H9 (cell line): ENCODE measurements around the gene PRAF2. TPM values are rescaled to one million over a fixed set of nuclear protein-coding genes. Genes with fewer than 3 reads are reported as not detected.

ENCODE experiments used
- DNase-seq: peaks from one replicate; pipeline ENCODE4 v3.0.0-alpha.2; 2017
- H2AFZ ChIP-seq: one replicate; pipeline ENCODE4 v1.6.1; 2013; ENCODE audit warnings: mild to moderate bottlenecking, low read length, control low read depth, moderate library complexity
- H2AK5ac ChIP-seq: 2 replicates; pipeline ENCODE4 v1.6.1; 2013; ENCODE audit warnings: low read length, control low read depth, mixed read lengths; ENCODE audit not compliant: insufficient read length
- H2BK120ac ChIP-seq: one replicate; pipeline ENCODE4 v1.6.1; 2013; ENCODE audit warnings: low read depth, mild to moderate bottlenecking, low read length, control low read depth, inconsistent platforms; ENCODE audit not compliant: poor library complexity, severe bottlenecking
- H2BK12ac ChIP-seq: 2 replicates; pipeline ENCODE4 v1.6.1; 2013; ENCODE audit warnings: low read length, control low read depth, mixed read lengths, low read depth; ENCODE audit not compliant: insufficient read length
- H2BK15ac ChIP-seq: 2 replicates; pipeline ENCODE4 v1.6.1; 2013; ENCODE audit warnings: low read depth, low read length, control low read depth
- H2BK20ac ChIP-seq: one replicate; pipeline ENCODE4 v1.6.1; 2013; ENCODE audit warnings: low read depth, mild to moderate bottlenecking, low read length, control low read depth, inconsistent platforms; ENCODE audit not compliant: poor library complexity, severe bottlenecking
- H2BK5ac ChIP-seq: 2 replicates; pipeline ENCODE4 v1.6.1; 2013; ENCODE audit warnings: low read length, control low read depth, mixed read lengths; ENCODE audit not compliant: insufficient read length
- H3K14ac ChIP-seq: 2 replicates; pipeline ENCODE4 v1.6.1; 2013; ENCODE audit warnings: low read length, control low read depth; ENCODE audit not compliant: insufficient read depth
- H3K18ac ChIP-seq: 2 replicates; pipeline ENCODE4 v1.6.1; 2013; ENCODE audit warnings: low read depth, mild to moderate bottlenecking, mixed read lengths, low read length, control low read depth; ENCODE audit not compliant: insufficient read length
- H3K23ac ChIP-seq: 2 replicates; pipeline ENCODE4 v1.6.1; 2013; ENCODE audit warnings: low read length, control low read depth, mixed read lengths, low read depth; ENCODE audit not compliant: insufficient read length
- H3K23me2 ChIP-seq: 2 replicates; pipeline ENCODE4 v1.6.1; 2013; ENCODE audit warnings: low read depth, mild to moderate bottlenecking, mixed read lengths, low read length, control low read depth; ENCODE audit not compliant: insufficient read length, poor library complexity, severe bottlenecking
- H3K27ac ChIP-seq: 2 replicates; pipeline ENCODE4 v1.5.1; 2013; ENCODE audit warnings: low read length, control low read depth, mixed read lengths, low read depth; ENCODE audit not compliant: insufficient read length
- H3K27me3 ChIP-seq: 2 replicates; pipeline ENCODE4 v1.6.1; 2013; ENCODE audit warnings: low read length, control low read depth, inconsistent platforms; ENCODE audit not compliant: insufficient read depth
- H3K4ac ChIP-seq: 2 replicates; pipeline ENCODE4 v1.6.1; 2013; ENCODE audit warnings: low read depth, mild to moderate bottlenecking, control low read depth, inconsistent platforms, low read length, moderate library complexity
- H3K4me1 ChIP-seq: 2 replicates; pipeline ENCODE4 v1.6.1; 2013; ENCODE audit warnings: low read length, control low read depth, inconsistent platforms; ENCODE audit not compliant: insufficient read depth
- H3K4me2 ChIP-seq: 2 replicates; pipeline ENCODE4 v1.6.1; 2013; ENCODE audit warnings: low read length, control low read depth, mixed read lengths; ENCODE audit not compliant: insufficient read length, insufficient read depth
- H3K56ac ChIP-seq: 2 replicates; pipeline ENCODE4 v1.6.1; 2013; ENCODE audit warnings: low read depth, mild to moderate bottlenecking, mixed read lengths, low read length, control low read depth; ENCODE audit not compliant: insufficient read length
- H3K79me1 ChIP-seq: 2 replicates; pipeline ENCODE4 v1.6.1; 2013; ENCODE audit warnings: low read depth, mild to moderate bottlenecking, moderate library complexity, low read length, control low read depth, inconsistent platforms; ENCODE audit not compliant: insufficient read depth, poor library complexity, severe bottlenecking
- H3K79me2 ChIP-seq: 2 replicates; pipeline ENCODE4 v1.6.1; 2013; ENCODE audit warnings: low read length, control low read depth, inconsistent platforms; ENCODE audit not compliant: insufficient read depth
- H3K9ac ChIP-seq: 2 replicates; pipeline ENCODE4 v1.6.1; 2013; ENCODE audit warnings: low read length, control low read depth, mixed read lengths; ENCODE audit not compliant: insufficient read length; ENCODE audit errors: extremely low read depth
- H3K9me3 ChIP-seq: one replicate; pipeline ENCODE4 v1.6.1; 2013; ENCODE audit warnings: low read depth, low read length, inconsistent platforms; ENCODE audit not compliant: control insufficient read depth
- H3T11ph ChIP-seq: one replicate; pipeline ENCODE4 v1.6.1; 2013; ENCODE audit warnings: mild to moderate bottlenecking, low read length, control low read depth, inconsistent platforms
- H4K20me1 ChIP-seq: one replicate; pipeline ENCODE4 v1.6.1; 2013; ENCODE audit not compliant: control insufficient read depth, insufficient read length, insufficient read depth
- H4K5ac ChIP-seq: 2 replicates; pipeline ENCODE4 v1.6.1; 2013; ENCODE audit warnings: low read depth, mild to moderate bottlenecking, mixed read lengths, low read length, control low read depth; ENCODE audit not compliant: insufficient read length
- H4K8ac ChIP-seq: replicated peaks from 2 replicates; pipeline ENCODE4 v1.6.1; 2013; ENCODE audit warnings: low read length, control low read depth, mixed read lengths, low read depth; ENCODE audit not compliant: insufficient read length
- H4K91ac ChIP-seq: 2 replicates; pipeline ENCODE4 v1.6.1; 2013; ENCODE audit warnings: low read depth, mild to moderate bottlenecking, moderate library complexity, mixed read lengths, low read length, control low read depth; ENCODE audit not compliant: insufficient read length
- H3K27ac Mint-ChIP-seq, 3 experiments: 2 replicates in 2 of 3; 3 replicates in 1 of 3; pipeline ENCODE4 v1.8.0; 2020 to 2021; ENCODE audit warnings: mixed read lengths in 3 of 3, mild to moderate bottlenecking in 1 of 3, moderate library complexity in 1 of 3
- H3K27me3 Mint-ChIP-seq: 2 replicates; pipeline ENCODE4 v1.8.0; 2021; ENCODE audit warnings: low read depth, mild to moderate bottlenecking, moderate library complexity, mixed read lengths
- H3K36me3 Mint-ChIP-seq, 3 experiments: 2 replicates in 2 of 3; 3 replicates in 1 of 3; pipeline ENCODE4 v1.8.0; 2020 to 2021; ENCODE audit warnings: low read depth in 3 of 3, mixed read lengths in 3 of 3; ENCODE audit not compliant: insufficient read depth in 1 of 3
- H3K4me1 Mint-ChIP-seq, 2 experiments: 2 replicates each; pipeline ENCODE4 v1.8.0; 2020; ENCODE audit warnings: mixed read lengths in 2 of 2
- H3K4me3 Mint-ChIP-seq, 2 experiments: 2 replicates in 1 of 2; 3 replicates in 1 of 2; pipeline ENCODE4 v1.8.0; 2020 to 2021; ENCODE audit warnings: mild to moderate bottlenecking in 2 of 2, mixed read lengths in 2 of 2, moderate library complexity in 1 of 2
- H3K9me3 Mint-ChIP-seq, 2 experiments: 2 replicates in 1 of 2; 3 replicates in 1 of 2; pipeline ENCODE4 v1.8.0; 2020; ENCODE audit warnings: mild to moderate bottlenecking in 2 of 2, mixed read lengths in 2 of 2, moderate library complexity in 1 of 2
- WGBS: extraction: QIAGEN DNeasy Blood & Tissue Kit; methylation state at CpG from one replicate; pipeline ENCODE4 v1.1.7; 2013; ENCODE audit warnings: missing lambda C conversion rate, low lambda C conversion rate, mixed read lengths; ENCODE audit not compliant: insufficient read length; ENCODE audit errors: extremely low coverage; 5-methylcytosine and 5-hydroxymethylcytosine counted together
- total RNA-seq: library from RNA; stranded (reverse); gene quantifications from 2 replicates; pipeline ENCODE4 v1.2.1, GENCODE V29; 2021
- TF ChIP-seq, protein P1 (sequence below): fragments of 200-600 bp; sonication (generic); conservative IDR thresholded peaks from 3 replicates; pipeline ENCODE4 v1.8.0; 2021; ENCODE audit warnings: antibody characterized with exemption, mild to moderate bottlenecking

The PRAF2 gene
- total RNA-seq, 1 experiment from 2014 or later = 13.4 TPM

DNA sequence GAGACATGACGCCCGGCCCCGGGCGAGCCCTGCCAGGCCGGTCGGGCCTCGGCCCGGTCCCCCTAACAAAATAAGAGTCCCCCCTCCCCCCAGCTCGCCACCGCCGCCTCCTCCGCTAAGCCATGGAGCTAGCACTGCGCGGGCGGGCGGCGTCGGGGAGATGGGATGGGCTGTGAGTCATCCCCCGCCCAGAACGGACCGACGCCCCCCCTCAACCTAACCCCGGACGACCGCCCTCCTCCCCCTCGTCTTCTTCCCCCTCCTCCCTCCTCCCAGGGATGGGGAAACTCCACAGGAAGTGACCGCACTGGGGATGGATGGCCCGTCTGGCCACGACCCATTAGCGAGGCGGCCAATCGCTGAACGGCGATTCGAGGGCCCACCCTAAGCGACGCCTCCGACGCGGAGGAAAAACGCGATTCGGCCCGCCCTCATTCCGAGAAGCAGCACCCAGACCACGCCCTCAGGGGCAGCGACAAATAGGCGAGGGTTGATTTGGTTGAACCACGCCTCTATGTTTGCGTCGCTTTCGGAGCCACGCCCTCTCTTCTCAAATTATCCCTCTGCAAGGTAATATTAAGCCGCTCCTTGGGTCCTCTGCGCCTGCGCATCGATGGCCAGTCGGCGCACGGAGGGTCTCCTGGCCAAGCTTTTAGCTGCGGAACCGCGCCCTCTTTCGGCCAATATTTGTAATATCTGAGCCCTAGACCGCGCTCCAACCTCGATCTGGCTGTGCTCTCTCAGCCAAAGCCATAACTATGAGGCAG is 30.4 kb downstream of the PRAF2 start, which contains the start of gene TFE3:
Gene TFE3, minus strand, starts transcription at position 138 of the 767 bp plus-strand sequence. Its CDS starts 131 bp downstream, at position 7.
- H2BK5ac ChIP-seq = no peak within 1 kb of the TSS
- peaks cover 2% of the 10 kb centered on the region; the same call in 1 of the 2 replicates for H3K27me3 Mint-ChIP-seq
- H2AFZ ChIP-seq = no peak within 1 kb of the TSS
- H3K4me2 ChIP-seq = peak within 1 kb of the TSS; percentile 96
- H3K14ac ChIP-seq = no peak within 1 kb of the TSS; the same call in 1 of the 2 replicates
- H2BK15ac ChIP-seq = no peak within 1 kb of the TSS
- H3K79me1 ChIP-seq = peaks cover 2% of the 10 kb centered on the region
- peaks cover 12% of the 10 kb centered on the region; the same call in 1 of the 2 replicates for H3K79me2 ChIP-seq
- H3K4me1 ChIP-seq = peaks cover 5% of the 10 kb centered on the region
- H4K8ac ChIP-seq = no peak within 1 kb of the TSS
- H4K91ac ChIP-seq = no peak within 1 kb of the TSS
- peaks cover 66 to 69% of the 10 kb centered on the region in 2 experiments for H3K9me3 Mint-ChIP-seq
- no peaks in the 10 kb centered on the region for H4K20me1 ChIP-seq
- no peak within 1 kb of the TSS for H3T11ph ChIP-seq
- no peak within 1 kb of the TSS for H2BK12ac ChIP-seq
- H3K4me1 Mint-ChIP-seq = peaks cover 20 to 21% of the 10 kb centered on the region in 2 experiments
- no peak within 1 kb of the TSS for H2AK5ac ChIP-seq
- no peaks in the 10 kb centered on the region for H3K9me3 ChIP-seq
- H3K36me3 Mint-ChIP-seq = peaks cover 13 to 34% (median 22%) of the 10 kb centered on the region in 3 experiments
- peak within 1 kb of the TSS; percentile 64 for H3K18ac ChIP-seq
- H3K4ac ChIP-seq = no peak within 1 kb of the TSS
- peak; percentile 98 for DNase-seq
- H3K56ac ChIP-seq = no peak within 1 kb of the TSS
- H4K5ac ChIP-seq = no peak within 1 kb of the TSS
- no peak within 1 kb of the TSS for H2BK20ac ChIP-seq
- H3K23me2 ChIP-seq = peaks cover 7% of the 10 kb centered on the region
- no peaks in the 10 kb centered on the region for H3K27me3 ChIP-seq
- peak within 1 kb of the TSS; percentile 89 to 98 (median 93) for H3K27ac Mint-ChIP-seq
- no peak within 1 kb of the TSS for H3K23ac ChIP-seq
- H3K4me3 Mint-ChIP-seq = peak within 1 kb of the TSS; percentile 90 to 96
- no peak within 1 kb of the TSS for H2BK120ac ChIP-seq
- H3K27ac ChIP-seq = peak within 1 kb of the TSS; percentile 76
- TF ChIP-seq, protein P1, sequence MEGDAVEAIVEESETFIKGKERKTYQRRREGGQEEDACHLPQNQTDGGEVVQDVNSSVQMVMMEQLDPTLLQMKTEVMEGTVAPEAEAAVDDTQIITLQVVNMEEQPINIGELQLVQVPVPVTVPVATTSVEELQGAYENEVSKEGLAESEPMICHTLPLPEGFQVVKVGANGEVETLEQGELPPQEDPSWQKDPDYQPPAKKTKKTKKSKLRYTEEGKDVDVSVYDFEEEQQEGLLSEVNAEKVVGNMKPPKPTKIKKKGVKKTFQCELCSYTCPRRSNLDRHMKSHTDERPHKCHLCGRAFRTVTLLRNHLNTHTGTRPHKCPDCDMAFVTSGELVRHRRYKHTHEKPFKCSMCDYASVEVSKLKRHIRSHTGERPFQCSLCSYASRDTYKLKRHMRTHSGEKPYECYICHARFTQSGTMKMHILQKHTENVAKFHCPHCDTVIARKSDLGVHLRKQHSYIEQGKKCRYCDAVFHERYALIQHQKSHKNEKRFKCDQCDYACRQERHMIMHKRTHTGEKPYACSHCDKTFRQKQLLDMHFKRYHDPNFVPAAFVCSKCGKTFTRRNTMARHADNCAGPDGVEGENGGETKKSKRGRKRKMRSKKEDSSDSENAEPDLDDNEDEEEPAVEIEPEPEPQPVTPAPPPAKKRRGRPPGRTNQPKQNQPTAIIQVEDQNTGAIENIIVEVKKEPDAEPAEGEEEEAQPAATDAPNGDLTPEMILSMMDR = peak; percentile 72
- no CpG with 5 or more reads among the region's 67 CpGs for whole genome bisulfite sequencing
- H3K9ac ChIP-seq = peak within 1 kb of the TSS; percentile 89
